Left ventricle myocardium inferior (tissue), 1 donor: ENCODE results near the gene ACTR2. TPM values are rescaled to one million over a fixed set of nuclear protein-coding genes. Genes with fewer than 3 reads are reported as not detected.
"Not testable (repeated sequence)": the region's sequence is repeated elsewhere in the genome, so short reads cannot be mapped to it uniquely, and the experiment has no call there.

Experiments
- DNase-seq: peaks from one replicate; pipeline ENCODE4 v3.0.0-alpha.2; 2020
- H3K27ac ChIP-seq: fragments of 200-600 bp; replicated peaks from 2 replicates; pipeline ENCODE4 v1.8.0; 2021
- H3K27me3 ChIP-seq: fragments of 200-600 bp; 2 replicates; pipeline ENCODE4 v1.8.0; 2021; ENCODE audit warnings: low read depth
- H3K36me3 ChIP-seq: fragments of 200-600 bp; 2 replicates; pipeline ENCODE4 v1.8.0; 2021
- H3K4me1 ChIP-seq: fragments of 200-600 bp; 2 replicates; pipeline ENCODE4 v1.8.0; 2021
- H3K4me3 ChIP-seq: fragments of 200-600 bp; 2 replicates; pipeline ENCODE4 v1.8.0; 2021; ENCODE audit warnings: mild to moderate bottlenecking, moderate library complexity
- H3K9me3 ChIP-seq: fragments of 200-600 bp; replicated peaks from 2 replicates; pipeline ENCODE4 v1.8.0; 2021
- CTCF ChIP-seq: fragments of 200-600 bp; IDR thresholded peaks from 2 replicates; pipeline ENCODE4 v1.8.0; 2021; ENCODE audit warnings: antibody characterized with exemption, mild to moderate bottlenecking, borderline replicate concordance
- intact Hi-C: fragments of 100-400 bp; cut with micrococcal nuclease; formaldehyde crosslinking; loops from one replicate; pipeline ENCODE4 v1.11.0; 2022
- total RNA-seq: library from RNA; stranded (reverse); fragmentation: NEBNext Ultra II Directional; extraction: Animal tissue kit (Norgen Biotek cat#: 25700); gene quantifications from one replicate; pipeline ENCODE4 v1.2.1, GENCODE V29; 2021
- donor health status: DM: no; HTN: yes; CAD: no; lungs with severe emphysema.

The ACTR2 gene
- total RNA-seq, 1 donor from 2014 or later, result 100.0 TPM

DNA sequence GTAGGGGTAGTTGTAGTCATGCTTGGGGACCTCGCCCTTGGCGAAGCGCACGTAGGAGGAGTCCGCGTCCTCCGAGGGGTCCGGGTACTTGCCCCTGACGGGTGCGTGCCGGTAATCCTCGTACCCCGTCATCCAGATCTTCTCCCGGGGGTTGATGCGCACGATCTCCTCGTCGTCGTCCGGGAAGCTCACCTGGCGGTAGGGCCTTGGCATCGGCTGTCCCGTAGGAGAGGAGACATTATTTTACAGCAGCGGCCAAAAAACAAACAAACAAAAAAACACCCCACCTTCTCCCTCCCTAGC is 86.3 kb downstream of the ACTR2 start:
- DNase-seq, result no peak
- no peak overlapping the region for H3K27ac ChIP-seq
- no peak for TF ChIP-seq CTCF
- no peaks in the 10 kb centered on the region for H3K9me3 ChIP-seq
- no peak overlapping the region for H3K4me3 ChIP-seq
- no peaks in the 10 kb centered on the region for H3K27me3 ChIP-seq
- intact Hi-C loops, result no loop called here
- H3K4me1 ChIP-seq, result peaks cover 43% of the 10 kb centered on the region
- peaks cover 54% of the 10 kb centered on the region for H3K36me3 ChIP-seq

DNA sequence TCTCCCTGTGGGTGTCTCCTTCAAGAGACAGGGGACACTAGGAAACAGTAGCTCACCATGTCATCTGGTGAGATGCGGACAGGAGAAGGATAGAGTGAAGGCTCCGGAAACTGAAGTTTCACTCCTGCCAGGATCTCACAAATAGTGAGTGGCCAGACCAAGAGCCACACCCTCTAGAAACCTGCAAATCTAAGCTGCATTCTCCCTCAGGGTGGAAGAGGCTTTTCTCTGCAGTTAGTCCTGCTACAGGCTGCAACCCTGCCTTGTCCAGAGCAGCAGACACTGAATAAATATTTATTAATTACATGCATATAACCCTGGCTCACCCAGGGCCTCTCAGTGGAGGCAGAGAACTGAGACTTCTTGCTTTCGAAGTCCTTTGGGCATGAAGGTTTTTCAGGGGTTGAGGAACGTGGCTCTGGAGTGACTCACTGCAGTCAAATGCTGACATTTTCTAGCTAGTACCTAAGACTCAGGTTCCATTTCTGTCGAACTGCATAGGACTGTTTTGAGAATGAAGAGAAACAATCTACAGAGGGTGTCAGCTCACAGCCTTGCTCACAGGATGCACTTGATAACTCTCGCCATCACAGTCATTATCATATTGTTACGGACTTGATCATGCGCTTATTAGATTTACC is 87.3 kb downstream of the ACTR2 start:
- no peak for TF ChIP-seq CTCF
- DNase-seq, result no peak
- peak overlapping the region; percentile 51 for H3K27ac ChIP-seq
- no peaks in the 10 kb centered on the region for H3K9me3 ChIP-seq
- H3K27me3 ChIP-seq, result no peaks in the 10 kb centered on the region
- no peak overlapping the region for H3K4me3 ChIP-seq
- peaks cover 33% of the 10 kb centered on the region for H3K4me1 ChIP-seq
- intact Hi-C loops, result no loop called here
- peaks cover 54% of the 10 kb centered on the region for H3K36me3 ChIP-seq

DNA sequence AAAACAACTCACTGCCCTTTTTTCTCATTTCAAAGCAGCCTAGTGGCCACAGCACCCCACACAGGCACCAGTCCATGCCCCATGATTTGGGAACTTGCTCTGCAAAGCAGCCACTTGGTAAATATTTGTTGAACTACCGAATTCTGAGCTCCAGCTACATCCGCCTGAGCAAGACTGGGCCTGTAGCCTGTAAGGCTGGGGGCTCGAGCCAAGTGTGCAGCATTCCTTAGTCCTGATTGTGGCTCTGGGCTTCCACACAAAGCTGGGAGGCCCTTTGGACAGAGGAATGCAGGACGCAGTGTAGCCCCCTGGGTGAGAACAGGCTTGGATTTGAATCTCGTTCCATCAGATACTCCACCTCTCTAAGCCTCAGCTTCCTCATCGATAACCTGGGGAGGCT is 88.4 kb downstream of the ACTR2 start:
- intact Hi-C loops, result no loop called here
- no peaks in the 10 kb centered on the region for H3K9me3 ChIP-seq
- H3K36me3 ChIP-seq, result peaks cover 54% of the 10 kb centered on the region
- H3K27ac ChIP-seq, result peak overlapping the region; percentile 51
- H3K4me1 ChIP-seq, result peaks cover 29% of the 10 kb centered on the region
- H3K4me3 ChIP-seq, result no peak overlapping the region
- no peak for TF ChIP-seq CTCF
- H3K27me3 ChIP-seq, result no peaks in the 10 kb centered on the region
- peak; percentile 66 for DNase-seq

GRCh38 chr2:65317351-65317750 is 89.7 kb downstream of the ACTR2 start:
- DNase-seq, intact Hi-C loops, H3K27me3 ChIP-seq, H3K9me3 ChIP-seq, H3K4me3 ChIP-seq: not testable (repeated sequence)
- H3K27ac ChIP-seq, result peak overlapping the region; percentile 51
- H3K4me1 ChIP-seq, result peaks cover 17% of the 10 kb centered on the region
- H3K36me3 ChIP-seq, result peaks cover 47% of the 10 kb centered on the region

- H3K4me3 ChIP-seq, result no peak overlapping the region
- H3K4me1 ChIP-seq, result peaks cover 12% of the 10 kb centered on the region
- intact Hi-C loops, result no loop called here
- H3K9me3 ChIP-seq, result no peaks in the 10 kb centered on the region
- H3K27me3 ChIP-seq, result no peaks in the 10 kb centered on the region
- no peak overlapping the region for H3K27ac ChIP-seq
- TF ChIP-seq CTCF, result no peak
- H3K36me3 ChIP-seq, result peaks cover 42% of the 10 kb centered on the region
- DNase-seq, result no peak
These were observed 90.2 kb downstream of the ACTR2 start for GRCh38 chr2:65317841-65318240.

DNA sequence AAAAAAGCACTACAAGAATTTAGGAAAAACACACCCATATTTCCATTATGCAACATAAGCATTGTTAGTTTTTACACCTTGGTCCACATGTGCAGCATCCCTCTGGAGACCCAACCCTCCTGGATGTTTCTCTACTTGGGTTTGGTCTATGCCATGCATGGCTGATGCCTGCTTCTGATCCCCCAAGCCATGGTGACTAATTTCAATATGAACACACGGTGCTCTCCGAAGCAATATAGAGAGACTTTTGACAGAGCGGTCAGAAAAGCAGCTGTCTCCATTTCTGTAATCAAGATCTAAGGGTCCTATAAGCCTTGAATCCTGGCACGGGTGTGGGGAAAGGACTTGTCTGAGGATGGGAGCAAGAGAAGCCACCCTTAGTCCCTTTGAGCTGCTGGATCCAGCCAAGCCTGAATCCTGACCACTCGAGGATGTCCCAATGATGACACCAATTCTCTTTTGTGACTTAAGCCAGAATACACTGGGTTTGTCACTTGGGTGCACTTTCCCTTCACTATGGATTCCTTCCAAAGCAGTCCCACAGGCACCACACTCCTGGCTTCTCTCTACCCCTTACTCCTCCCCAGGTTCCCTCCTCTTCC is 91.5 kb downstream of the ACTR2 start:
- H3K4me1 ChIP-seq, result peaks cover 6% of the 10 kb centered on the region
- H3K9me3 ChIP-seq, result no peaks in the 10 kb centered on the region
- no peak for DNase-seq
- peaks cover 29% of the 10 kb centered on the region for H3K36me3 ChIP-seq
- no peak overlapping the region for H3K4me3 ChIP-seq
- H3K27ac ChIP-seq, result peak overlapping the region; percentile 28
- intact Hi-C loops, result no loop called here
- TF ChIP-seq CTCF, result no peak
- no peaks in the 10 kb centered on the region for H3K27me3 ChIP-seq
